GM12878 (cell line): ENCODE data around the gene DONSON. TPM values are rescaled to one million over a fixed set of nuclear protein-coding genes. Genes with fewer than 3 reads are reported as not detected.

ENCODE experiments used
- ATAC-seq: fragments of 200-7000 bp; cut with Tn5 transposase; 3 replicates; pipeline ENCODE4 v1.9.1; 2020; ENCODE audit warnings: mild to moderate bottlenecking, moderate library complexity
- BruUV-seq: library from RNA; stranded (reverse); fragments of 400-500 nt; replicated peaks from 2 replicates; lab custom pipeline; 2021; lab: Mats Ljungman, UMichigan
- CTCF ChIA-PET: fragments of 300-600 bp; sonication (Branson Sonifier 250); formaldehyde crosslinking; extraction: SDS; loops from one replicate; lab custom pipeline; 2021; ENCODE audit warnings: inconsistent platforms; lab: Yijun Ruan, JAX
- POLR2A ChIA-PET: fragments of 350-600 bp; formaldehyde crosslinking; extraction: SDS; loops from one replicate; lab custom pipeline; 2021; ENCODE audit warnings: inconsistent platforms; lab: Charles Lee
- RAD21 ChIA-PET: fragments of 300-600 bp; sonication (Branson Sonifier 250); formaldehyde crosslinking; loops from one replicate; lab custom pipeline; 2023; ENCODE audit warnings: antibody characterized with exemption; ENCODE audit not compliant: unreplicated experiment; lab: Charles Lee
- SMC1A ChIA-PET: fragments of 300-600 bp; sonication (Branson Sonifier 250); formaldehyde crosslinking; loops from one replicate; lab custom pipeline; 2023; ENCODE audit not compliant: unreplicated experiment, uncharacterized antibody; lab: Charles Lee
- DNase-seq: peaks from one replicate; pipeline ENCODE4 v3.0.0-alpha.2; 2011; ENCODE audit warnings: low read depth, low spot score
- FAIRE-seq: peaks from 3 replicates; lab custom pipeline; 2011; peaks lifted over from hg19 to GRCh38; lab: Jason Lieb, UNC
- H2AFZ ChIP-seq: 2 replicates; pipeline ENCODE4 v1.6.0; 2011; ENCODE audit warnings: low read depth, low read length, control low read depth; ENCODE audit not compliant: control insufficient read depth
- H3K27ac ChIP-seq: 2 replicates; pipeline ENCODE4 v1.5.1; 2011; ENCODE audit warnings: control low read depth; ENCODE audit not compliant: control insufficient read depth, insufficient read depth
- H3K27me3 ChIP-seq, 2 experiments: replicated peaks in 1 of 2; 2 replicates each; pipeline versions ENCODE4 v1.6.0 to v1.6.1; 2011; ENCODE audit warnings: low read length in 1 of 2; ENCODE audit not compliant: control insufficient read depth in 2 of 2, insufficient read depth in 2 of 2
- H3K36me3 ChIP-seq, 2 experiments: 2 replicates each; pipeline ENCODE4 v1.5.1; 2011; ENCODE audit warnings: low read length in 1 of 2; ENCODE audit not compliant: control insufficient read depth in 2 of 2, insufficient read depth in 2 of 2
- H3K4me1 ChIP-seq: 2 replicates; pipeline ENCODE4 v1.6.1; 2011; ENCODE audit warnings: mild to moderate bottlenecking, low read length, moderate library complexity, mixed read lengths; ENCODE audit not compliant: control insufficient read depth, insufficient read depth
- H3K4me2 ChIP-seq: 2 replicates; pipeline ENCODE4 v1.6.0; 2011; ENCODE audit warnings: control low read depth; ENCODE audit not compliant: control insufficient read depth, insufficient read depth
- H3K4me3 ChIP-seq: fragments of 200-600 bp; sonication (generic); 2 replicates; pipeline ENCODE4 v1.5.1; 2016
- H3K79me2 ChIP-seq: 2 replicates; pipeline ENCODE4 v1.6.0; 2011; ENCODE audit warnings: low read length; ENCODE audit not compliant: control insufficient read depth, insufficient read depth
- H3K9ac ChIP-seq: 2 replicates; pipeline ENCODE4 v1.8.0; 2011; ENCODE audit warnings: low read length, control low read depth, mixed read lengths; ENCODE audit not compliant: control insufficient read depth, insufficient read depth
- H3K9me3 ChIP-seq: replicated peaks from 3 replicates; pipeline ENCODE4 v1.5.1; 2011; ENCODE audit warnings: mild to moderate bottlenecking, low read length; ENCODE audit not compliant: control insufficient read depth, insufficient read depth
- H4K20me1 ChIP-seq: 2 replicates; pipeline ENCODE4 v1.6.0; 2011; ENCODE audit not compliant: control insufficient read depth, insufficient read depth
- BMI1 ChIP-seq: fragments of 450-650 bp; IDR thresholded peaks from 2 replicates; pipeline ENCODE4 v1.6.1; 2016; ENCODE audit warnings: mild to moderate bottlenecking, moderate library complexity, borderline replicate concordance
- CEBPB ChIP-seq, 2 experiments: fragments of 150-350 bp in 1 of 2; IDR thresholded peaks; 2 replicates each; pipeline ENCODE4 v1.6.1; 2012 to 2014; ENCODE audit warnings: low read depth in 2 of 2, low read length in 2 of 2, borderline replicate concordance in 1 of 2, inconsistent platforms in 1 of 2
- FOXK2 ChIP-seq: fragments of 450-650 bp; IDR thresholded peaks from 2 replicates; pipeline ENCODE4 v1.6.1; 2017; ENCODE audit warnings: mild to moderate bottlenecking, moderate library complexity
- JUND ChIP-seq: IDR thresholded peaks from 2 replicates; pipeline ENCODE4 v1.6.1; 2012; ENCODE audit warnings: low read depth, mild to moderate bottlenecking, low read length, improper control_type of control experiment, moderate library complexity
- TAF1 ChIP-seq: IDR thresholded peaks from 2 replicates; pipeline ENCODE4 v1.6.1; 2011; ENCODE audit warnings: mild to moderate bottlenecking, low read depth, low read length, borderline replicate concordance
- ZNF207 ChIP-seq: fragments of 450-650 bp; IDR thresholded peaks from 2 replicates; pipeline ENCODE4 v1.6.1; 2014; ENCODE audit warnings: antibody characterized with exemption, mild to moderate bottlenecking, borderline replicate concordance
- WGBS: methylation state at CpG from one replicate; pipeline ENCODE4 v1.1.6; 2016; ENCODE audit warnings: low lambda C conversion rate; ENCODE audit not compliant: insufficient replicate concordance, insufficient coverage; ENCODE audit errors: missing lambda C conversion rate; 5-methylcytosine and 5-hydroxymethylcytosine counted together
- in situ Hi-C: fragments of 300-500 bp; cut with MboI; formaldehyde crosslinking; loops from 9 replicates; pipeline ENCODE4 v1.14.3; 2018; ENCODE audit warnings: mixed read lengths
- intact Hi-C: fragments of 100-400 bp; cut with micrococcal nuclease; formaldehyde crosslinking; loops from one replicate; pipeline ENCODE4 v1.14.2; 2022; ENCODE audit not compliant: unreplicated experiment
- polyA plus RNA-seq, 11 experiments: library from polyadenylated mRNA; depleted of rRNA in 4 of 11; unstranded in 6 of 11; stranded (reverse) in 5 of 11; fragments of >200 nt; fragmentation: Nextera tagmentation in 4 of 11; fragmentation: Illumina TruSeq in 1 of 11; extraction: Ambion mirVana in 4 of 11; extraction: Trizol in 1 of 11; gene quantifications; 1 replicate in 1 of 11; 2 replicates in 10 of 11; pipeline versions ENCODE4 v1.2.1 to v1.2.3, GENCODE V29; 2011 to 2016; ENCODE audit warnings: inconsistent platforms in 2 of 11, missing spikeins in 2 of 11, low read depth in 1 of 11
- total RNA-seq, 4 experiments: library from RNA; depleted of rRNA in 3 of 4; stranded (reverse); fragments of >200 nt in 3 of 4; fragmentation: Illumina TruSeq in 1 of 4; extraction: Trizol in 1 of 4; gene quantifications; 2 replicates each; pipeline versions ENCODE4 v1.2.1 to v1.2.3, GENCODE V29; 2013 to 2021
- TF ChIP-seq, protein P1 (sequence below): IDR thresholded peaks from 2 replicates; pipeline ENCODE4 v1.6.1; 2011; ENCODE audit warnings: low read depth, low read length, improper control_type of control experiment, borderline replicate concordance
- TF ChIP-seq, protein P2 (sequence below): IDR thresholded peaks from 2 replicates; pipeline ENCODE4 v1.6.1; 2012; ENCODE audit warnings: low read depth, low read length, improper control_type of control experiment
- TF ChIP-seq, protein P3 (sequence below): fragments of 450-650 bp; IDR thresholded peaks from 2 replicates; pipeline ENCODE4 v1.6.1; 2016; ENCODE audit warnings: mild to moderate bottlenecking, moderate library complexity, borderline replicate concordance

DONSON gene
- total and polyA plus RNA-seq, 10 of the 15 experiments (the other 5 are each of a cell fraction or from before 2014, with no cell fraction given): 13.6 to 51.2 (median 32.2) TPM

DNA sequence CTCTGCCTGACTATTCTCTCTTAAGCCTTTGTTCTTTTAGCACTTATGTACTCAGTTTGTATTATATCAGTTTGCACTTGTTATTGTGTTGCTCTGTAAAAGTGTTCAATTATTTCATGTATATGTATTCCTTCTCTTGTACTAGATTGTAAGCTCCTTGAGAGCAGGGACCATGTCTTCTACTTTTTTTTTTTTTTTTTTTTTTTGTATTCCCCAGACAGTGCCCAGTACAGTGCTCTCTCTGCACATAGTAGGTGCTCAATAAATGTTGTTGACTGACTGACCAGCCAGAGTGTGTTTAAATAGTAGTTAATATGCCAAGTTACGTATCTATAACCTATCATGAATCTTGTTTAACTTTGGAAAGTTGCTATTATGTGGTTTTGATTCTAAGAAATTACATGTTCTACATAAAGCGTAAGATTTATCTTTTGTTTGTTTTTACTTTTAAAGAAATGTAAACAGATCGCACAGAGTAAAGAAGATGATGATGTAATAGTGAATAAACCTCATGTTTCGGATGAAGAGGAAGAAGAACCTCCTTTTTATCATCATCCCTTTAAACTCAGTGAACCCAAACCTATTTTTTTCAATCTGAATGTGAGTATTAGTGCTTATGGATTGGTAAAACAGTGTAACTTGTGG lies 29.6 kb downstream of the DONSON start:
- ChIA-PET CTCF (interaction anchor here (0.6 to 2.7 kb wide), 3 partner anchors 41 to 47 kb away, joined by 3 to 10 read pairs (median 4); no protein-coding TSS in a partner anchor), SMC1A (interaction anchor here (0.6 to 5.6 kb wide), 3 partner anchors 14 to 74 kb away, joined by 3 to 23 read pairs (median 4); partner anchors contain the start of gene SON), RAD21 (no interaction called here), POLR2A (interaction anchor here (0.6 kb wide), 1 partner anchor 14 kb away, joined by 3 read pairs; no protein-coding TSS in a partner anchor)
- H3K4me3 ChIP-seq: no peak overlapping the region
- peaks cover 15 to 38% of the 10 kb centered on the region in 2 experiments for H3K36me3 ChIP-seq
- H3K4me1 ChIP-seq: no peaks in the 10 kb centered on the region
- intact Hi-C loops: no loop called here
- H3K27ac ChIP-seq: no peak overlapping the region
- in situ Hi-C loops: no loop called here
- no peaks in the 10 kb centered on the region for H4K20me1 ChIP-seq
- TF ChIP-seq BMI1 (no peak), CEBPB (IDR thresholded peaks at IDR 0.05; ENCODE audit: borderline replicate concordance in 1 of 2, low read depth in 2 of 2, low read length in 2 of 2) (no peak), TAF1 (no peak), FOXK2 (no peak), JUND (no peak), ZNF207 (no peak)
- TF ChIP-seq, protein P1, sequence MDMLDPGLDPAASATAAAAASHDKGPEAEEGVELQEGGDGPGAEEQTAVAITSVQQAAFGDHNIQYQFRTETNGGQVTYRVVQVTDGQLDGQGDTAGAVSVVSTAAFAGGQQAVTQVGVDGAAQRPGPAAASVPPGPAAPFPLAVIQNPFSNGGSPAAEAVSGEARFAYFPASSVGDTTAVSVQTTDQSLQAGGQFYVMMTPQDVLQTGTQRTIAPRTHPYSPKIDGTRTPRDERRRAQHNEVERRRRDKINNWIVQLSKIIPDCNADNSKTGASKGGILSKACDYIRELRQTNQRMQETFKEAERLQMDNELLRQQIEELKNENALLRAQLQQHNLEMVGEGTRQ: no peak
- TF ChIP-seq, protein P2, sequence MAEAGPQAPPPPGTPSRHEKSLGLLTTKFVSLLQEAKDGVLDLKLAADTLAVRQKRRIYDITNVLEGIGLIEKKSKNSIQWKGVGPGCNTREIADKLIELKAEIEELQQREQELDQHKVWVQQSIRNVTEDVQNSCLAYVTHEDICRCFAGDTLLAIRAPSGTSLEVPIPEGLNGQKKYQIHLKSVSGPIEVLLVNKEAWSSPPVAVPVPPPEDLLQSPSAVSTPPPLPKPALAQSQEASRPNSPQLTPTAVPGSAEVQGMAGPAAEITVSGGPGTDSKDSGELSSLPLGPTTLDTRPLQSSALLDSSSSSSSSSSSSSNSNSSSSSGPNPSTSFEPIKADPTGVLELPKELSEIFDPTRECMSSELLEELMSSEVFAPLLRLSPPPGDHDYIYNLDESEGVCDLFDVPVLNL: no peak
- TF ChIP-seq, protein P3, sequence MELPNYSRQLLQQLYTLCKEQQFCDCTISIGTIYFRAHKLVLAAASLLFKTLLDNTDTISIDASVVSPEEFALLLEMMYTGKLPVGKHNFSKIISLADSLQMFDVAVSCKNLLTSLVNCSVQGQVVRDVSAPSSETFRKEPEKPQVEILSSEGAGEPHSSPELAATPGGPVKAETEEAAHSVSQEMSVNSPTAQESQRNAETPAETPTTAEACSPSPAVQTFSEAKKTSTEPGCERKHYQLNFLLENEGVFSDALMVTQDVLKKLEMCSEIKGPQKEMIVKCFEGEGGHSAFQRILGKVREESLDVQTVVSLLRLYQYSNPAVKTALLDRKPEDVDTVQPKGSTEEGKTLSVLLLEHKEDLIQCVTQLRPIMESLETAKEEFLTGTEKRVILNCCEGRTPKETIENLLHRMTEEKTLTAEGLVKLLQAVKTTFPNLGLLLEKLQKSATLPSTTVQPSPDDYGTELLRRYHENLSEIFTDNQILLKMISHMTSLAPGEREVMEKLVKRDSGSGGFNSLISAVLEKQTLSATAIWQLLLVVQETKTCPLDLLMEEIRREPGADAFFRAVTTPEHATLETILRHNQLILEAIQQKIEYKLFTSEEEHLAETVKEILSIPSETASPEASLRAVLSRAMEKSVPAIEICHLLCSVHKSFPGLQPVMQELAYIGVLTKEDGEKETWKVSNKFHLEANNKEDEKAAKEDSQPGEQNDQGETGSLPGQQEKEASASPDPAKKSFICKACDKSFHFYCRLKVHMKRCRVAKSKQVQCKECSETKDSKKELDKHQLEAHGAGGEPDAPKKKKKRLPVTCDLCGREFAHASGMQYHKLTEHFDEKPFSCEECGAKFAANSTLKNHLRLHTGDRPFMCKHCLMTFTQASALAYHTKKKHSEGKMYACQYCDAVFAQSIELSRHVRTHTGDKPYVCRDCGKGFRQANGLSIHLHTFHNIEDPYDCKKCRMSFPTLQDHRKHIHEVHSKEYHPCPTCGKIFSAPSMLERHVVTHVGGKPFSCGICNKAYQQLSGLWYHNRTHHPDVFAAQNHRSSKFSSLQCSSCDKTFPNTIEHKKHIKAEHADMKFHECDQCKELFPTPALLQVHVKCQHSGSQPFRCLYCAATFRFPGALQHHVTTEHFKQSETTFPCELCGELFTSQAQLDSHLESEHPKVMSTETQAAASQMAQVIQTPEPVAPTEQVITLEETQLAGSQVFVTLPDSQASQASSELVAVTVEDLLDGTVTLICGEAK: no peak
- FAIRE-seq: no peak
- BruUV-seq: no TSS peak
- H3K9ac ChIP-seq: no peak overlapping the region
- no peak for ATAC-seq
- H3K4me2 ChIP-seq: no peak overlapping the region
- H3K9me3 ChIP-seq: peaks cover 4% of the 10 kb centered on the region; the same call in 2 of the 3 replicates
- no peak for DNase-seq
- WGBS: 95% methylated on average over 4 of the region's 4 CpGs
- peaks cover 34% of the 10 kb centered on the region for H3K79me2 ChIP-seq
- no peaks in the 10 kb centered on the region for H3K27me3 ChIP-seq
- no peak overlapping the region for H2AFZ ChIP-seq
